H1 (cell line): ENCODE data around the gene JAG1. TPM values are rescaled to one million over a fixed set of nuclear protein-coding genes. Genes with fewer than 3 reads are reported as not detected.

Experiments used
- BACH1 ChIP-seq: IDR thresholded peaks from 2 replicates; pipeline ENCODE4 v1.6.1; 2012; ENCODE audit warnings: low read length, improper control_type of control experiment
- CBX5 ChIP-seq: fragments of 300-800, 300-1000 bp; sonication (generic); IDR thresholded peaks from 2 replicates; pipeline ENCODE4 v1.7.1; 2016; ENCODE audit warnings: antibody characterized with exemption, low read length, low read depth
- E2F6 ChIP-seq: IDR thresholded peaks from 2 replicates; pipeline ENCODE4 v1.6.1; 2012; ENCODE audit warnings: inconsistent platforms
- JUND ChIP-seq: IDR thresholded peaks from 2 replicates; pipeline ENCODE4 v1.6.1; 2011; ENCODE audit warnings: mild to moderate bottlenecking, improper control_type of control experiment, low read length
- KDM1A ChIP-seq: fragments of 200-600, 300-600 bp; sonication (generic); IDR thresholded peaks from 2 replicates; pipeline ENCODE4 v1.7.1; 2016; ENCODE audit warnings: mild to moderate bottlenecking, low read length, borderline replicate concordance
- KDM4A ChIP-seq: IDR thresholded peaks from one replicate; pipeline ENCODE4 v1.7.1; 2012; ENCODE audit warnings: low read depth, mild to moderate bottlenecking, moderate library complexity, low read length, inconsistent platforms; ENCODE audit not compliant: severe bottlenecking
- POU5F1 ChIP-seq: IDR thresholded peaks from 2 replicates; pipeline ENCODE4 v1.6.1; 2011; ENCODE audit warnings: low read depth, mild to moderate bottlenecking, low read length, moderate library complexity
- ZNF274 ChIP-seq: IDR thresholded peaks from 2 replicates; pipeline ENCODE4 v1.7.0; 2012; ENCODE audit warnings: low read length, borderline replicate concordance; ENCODE audit errors: extremely low read depth
- polyA plus RNA-seq, 7 experiments: library from polyadenylated mRNA; depleted of rRNA in 3 of 7; stranded (reverse) in 5 of 7; unstranded in 2 of 7; fragments of >200 nt in 5 of 7; fragments of 200-250 nt in 2 of 7; gene quantifications; 1 replicate in 5 of 7; 2 replicates in 1 of 7; 4 replicates in 1 of 7; pipeline versions ENCODE4 v1.2.1 to v1.2.3, GENCODE V29; 2011 to 2013; ENCODE audit warnings: missing spikeins in 2 of 7, mixed read lengths in 2 of 7
- total RNA-seq: library from RNA; stranded (reverse); fragmentation: NEBNext Ultra II Directional; extraction: Animal tissue kit (Norgen Biotek cat#: 25700); gene quantifications from 2 replicates; pipeline ENCODE4 v1.2.1, GENCODE V29; 2021

JAG1 gene
- total and polyA plus RNA-seq, 2 of the 8 experiments (the other 6 are each of a cell fraction or from before 2014, with no cell fraction given): 13.5 to 27.3 TPM

- TF ChIP-seq ZNF274: no peak
- no peak for TF ChIP-seq KDM4A
- TF ChIP-seq JUND: no peak
- no peak for TF ChIP-seq BACH1
- TF ChIP-seq POU5F1: no peak
- TF ChIP-seq KDM1A: no peak
- no peak for TF ChIP-seq E2F6
- no peak for TF ChIP-seq CBX5
- TF ChIP-seq, all 59 proteins: peak for 0
These were observed 69.6 kb downstream of the JAG1 start (continued) for GRCh38 chr20:10603971-10604864.
